ENCODE data around the gene GIPC1.

GIPC1 gene

DNA sequence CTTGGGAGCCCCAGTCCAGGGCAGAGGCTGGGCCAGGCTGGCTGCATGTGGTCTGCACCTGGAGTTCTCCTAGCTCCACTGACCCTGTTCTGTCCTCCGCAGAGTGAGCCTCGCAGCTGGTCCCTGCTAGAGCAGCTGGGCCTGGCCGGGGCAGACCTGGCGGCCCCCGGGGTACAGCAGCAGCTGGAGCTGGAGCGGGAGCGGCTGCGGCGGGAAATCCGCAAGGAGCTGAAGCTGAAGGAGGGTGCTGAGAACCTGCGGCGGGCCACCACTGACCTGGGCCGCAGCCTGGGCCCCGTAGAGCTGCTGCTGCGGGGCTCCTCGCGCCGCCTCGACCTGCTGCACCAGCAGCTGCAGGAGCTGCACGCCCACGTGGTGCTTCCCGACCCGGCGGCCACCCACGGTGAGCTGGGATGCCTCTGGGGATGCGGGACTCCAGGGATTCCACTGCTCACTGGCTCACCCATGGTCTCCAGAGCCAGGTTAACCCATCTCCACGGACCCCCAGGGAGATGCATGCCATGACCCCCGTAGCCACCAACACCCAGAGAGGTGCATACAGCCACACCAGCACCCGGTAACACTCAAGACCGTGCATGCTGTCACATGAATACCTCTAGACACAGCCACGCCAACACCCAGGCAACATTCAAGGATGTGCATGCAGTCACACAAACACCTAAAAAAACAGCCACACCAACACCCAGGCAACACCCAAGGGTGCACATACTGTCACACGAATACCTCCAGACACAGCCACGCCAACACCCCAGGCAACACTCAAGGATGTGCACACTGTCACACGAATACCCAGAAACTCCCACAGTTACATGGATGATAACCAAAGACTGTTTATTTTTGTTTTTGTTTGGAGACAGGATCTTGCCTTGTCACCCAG, 54.6 kb downstream of the GIPC1 start:
- no peak for DNase-seq (ENCODE audit: extremely low read depth in 1 of 2, low read depth in 1 of 2)

DNA sequence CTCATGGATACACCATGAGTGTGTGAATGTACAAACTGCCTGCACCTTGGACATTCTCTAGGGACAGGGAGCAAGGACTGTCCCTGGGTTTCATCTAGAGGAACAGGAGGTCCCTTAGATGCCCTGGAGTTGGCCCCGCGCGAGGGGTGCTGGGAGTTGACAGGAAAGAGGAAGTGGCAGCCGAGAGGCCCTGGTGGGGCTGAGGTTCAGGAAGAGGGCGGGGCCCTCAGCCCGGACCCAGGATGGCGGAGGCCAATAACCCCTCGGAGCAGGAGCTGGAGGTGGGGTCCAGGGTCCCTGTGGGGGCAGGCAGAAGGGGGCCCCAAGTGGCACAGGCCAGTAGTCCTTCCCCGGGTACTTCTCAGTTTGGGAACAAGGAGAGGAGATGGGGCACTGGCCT, 55.9 kb downstream of the GIPC1 start:
- peak; percentile 62 to 69 for DNase-seq (ENCODE audit: extremely low read depth in 1 of 2, low read depth in 1 of 2)

DNA sequence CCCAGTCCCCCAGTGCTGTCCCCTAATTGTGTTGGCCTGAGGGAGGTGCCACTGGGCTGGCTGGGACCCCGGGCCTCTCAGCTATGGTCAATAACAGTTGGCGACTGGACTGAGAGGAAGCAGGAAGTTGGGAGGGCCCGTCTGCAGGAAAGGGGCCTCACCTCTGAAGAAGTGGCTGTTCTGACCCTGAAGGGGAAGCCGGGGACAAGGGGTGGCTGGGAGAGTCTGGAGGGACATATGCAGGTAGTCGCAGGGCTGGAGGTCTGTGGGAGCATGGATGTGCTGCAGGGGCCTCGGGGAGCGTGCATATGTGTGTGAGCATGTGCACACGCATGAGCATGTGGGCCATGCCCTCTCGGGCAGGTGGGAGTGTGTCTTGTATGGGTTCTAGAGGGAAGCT, 56.9 kb downstream of the GIPC1 start:
- no peak for DNase-seq (ENCODE audit: extremely low read depth in 1 of 2, low read depth in 1 of 2)

DNA sequence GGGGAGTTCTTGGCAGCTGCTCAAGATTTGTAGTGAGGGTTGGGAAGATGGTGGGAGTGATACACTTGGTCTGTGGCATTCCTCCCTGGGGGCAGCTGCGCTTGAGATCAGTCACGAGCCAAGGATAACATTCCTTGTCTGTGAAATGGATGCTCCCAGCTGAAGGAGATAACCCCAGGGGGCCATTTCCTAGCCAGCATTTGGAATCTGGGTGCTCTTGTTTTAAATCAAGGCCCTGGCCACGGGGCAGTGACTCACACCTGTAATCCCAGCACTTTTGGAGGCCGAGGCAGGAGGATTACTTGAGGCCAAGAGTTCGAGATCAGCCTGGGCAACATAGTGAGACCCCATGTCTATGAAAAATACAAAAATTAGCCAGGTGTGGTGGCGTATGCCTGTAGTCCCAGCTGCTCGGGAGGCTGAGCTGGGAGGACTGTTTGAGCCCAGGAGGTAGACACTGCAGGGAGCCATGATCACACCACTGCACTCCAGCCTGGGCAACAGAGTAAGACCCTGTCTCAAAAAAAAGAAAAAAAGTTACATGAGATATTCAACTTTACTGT, 58.3 kb downstream of the GIPC1 start:
- DNase-seq (ENCODE audit: extremely low read depth in 1 of 2, low read depth in 1 of 2), result no peak

DNA sequence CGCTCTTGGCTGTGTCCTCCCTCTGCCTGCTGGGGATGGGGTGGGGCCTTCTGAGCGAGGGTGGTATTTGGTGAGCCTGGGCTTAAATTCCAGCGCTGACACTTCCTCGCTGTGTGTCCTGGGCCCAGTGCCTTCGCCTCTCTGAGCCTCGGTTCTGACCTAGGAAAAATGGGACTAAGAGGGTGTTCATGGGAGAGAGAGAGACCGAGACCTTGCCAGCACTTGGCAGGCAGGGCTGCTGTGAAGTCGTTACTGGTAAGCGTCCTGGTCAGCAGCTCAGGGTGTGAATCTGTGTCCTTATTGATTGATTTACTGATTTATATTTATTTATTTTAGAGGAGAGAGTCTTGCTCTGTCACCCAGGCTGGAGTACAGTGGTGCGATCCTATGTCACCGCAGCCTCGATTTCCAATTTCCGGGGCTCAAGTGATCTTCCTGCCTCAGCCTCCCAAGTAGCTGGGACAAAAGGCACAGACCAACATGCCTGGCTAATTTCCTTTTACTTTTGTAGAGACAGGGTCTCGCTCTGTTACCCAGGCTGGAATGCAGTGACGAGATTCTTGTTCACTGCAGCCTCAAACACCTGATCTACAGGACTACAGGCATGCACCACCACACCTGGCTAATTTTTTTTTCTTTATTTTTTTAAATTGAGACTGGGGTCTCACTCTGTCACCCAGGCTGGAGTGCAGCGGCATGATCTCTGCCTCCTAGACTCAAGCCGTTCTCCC, 60.4 kb downstream of the GIPC1 start:
- DNase-seq (ENCODE audit: extremely low read depth in 1 of 2, low read depth in 1 of 2), result no peak

DNA sequence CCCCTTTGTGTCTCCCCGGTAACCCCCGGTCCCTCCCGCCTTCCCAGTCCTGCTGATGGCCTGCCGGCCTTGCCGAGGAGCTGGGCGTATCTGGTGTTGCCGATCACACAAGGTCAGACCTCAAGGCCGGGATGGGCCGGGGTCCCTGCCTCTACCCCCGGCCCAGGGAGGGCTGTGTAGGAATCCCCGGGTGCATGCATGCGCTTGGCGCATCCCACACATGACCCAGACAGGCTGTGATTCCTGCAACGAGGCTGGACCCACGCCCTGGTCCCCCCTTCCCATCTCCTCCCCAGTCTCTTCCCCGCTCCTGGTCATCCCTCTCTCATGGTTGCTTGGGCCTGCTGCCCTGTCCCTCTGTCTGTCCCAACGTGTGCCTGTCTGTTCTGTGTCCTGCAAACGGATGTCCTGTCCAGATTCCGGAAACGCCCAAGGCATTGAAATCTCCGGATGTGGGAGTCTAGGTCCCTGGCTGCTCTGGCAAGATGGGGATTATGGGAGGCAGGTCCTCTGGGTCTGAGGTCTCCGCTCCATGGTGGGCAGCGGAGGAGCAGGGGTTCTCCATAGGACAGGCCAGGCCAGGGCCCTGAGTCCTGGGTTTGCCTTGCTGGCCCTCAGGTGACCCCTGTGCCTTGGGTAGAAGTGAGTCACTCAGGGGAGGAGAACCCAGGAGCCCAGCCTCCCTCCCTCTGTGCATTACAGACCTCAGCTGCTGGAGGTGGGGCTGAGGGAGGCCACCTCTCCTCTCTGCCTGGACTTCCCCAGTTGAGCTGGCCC, 61.2 kb downstream of the GIPC1 start:
- DNase-seq (ENCODE audit: extremely low read depth in 1 of 2, low read depth in 1 of 2), result no peak

DNA sequence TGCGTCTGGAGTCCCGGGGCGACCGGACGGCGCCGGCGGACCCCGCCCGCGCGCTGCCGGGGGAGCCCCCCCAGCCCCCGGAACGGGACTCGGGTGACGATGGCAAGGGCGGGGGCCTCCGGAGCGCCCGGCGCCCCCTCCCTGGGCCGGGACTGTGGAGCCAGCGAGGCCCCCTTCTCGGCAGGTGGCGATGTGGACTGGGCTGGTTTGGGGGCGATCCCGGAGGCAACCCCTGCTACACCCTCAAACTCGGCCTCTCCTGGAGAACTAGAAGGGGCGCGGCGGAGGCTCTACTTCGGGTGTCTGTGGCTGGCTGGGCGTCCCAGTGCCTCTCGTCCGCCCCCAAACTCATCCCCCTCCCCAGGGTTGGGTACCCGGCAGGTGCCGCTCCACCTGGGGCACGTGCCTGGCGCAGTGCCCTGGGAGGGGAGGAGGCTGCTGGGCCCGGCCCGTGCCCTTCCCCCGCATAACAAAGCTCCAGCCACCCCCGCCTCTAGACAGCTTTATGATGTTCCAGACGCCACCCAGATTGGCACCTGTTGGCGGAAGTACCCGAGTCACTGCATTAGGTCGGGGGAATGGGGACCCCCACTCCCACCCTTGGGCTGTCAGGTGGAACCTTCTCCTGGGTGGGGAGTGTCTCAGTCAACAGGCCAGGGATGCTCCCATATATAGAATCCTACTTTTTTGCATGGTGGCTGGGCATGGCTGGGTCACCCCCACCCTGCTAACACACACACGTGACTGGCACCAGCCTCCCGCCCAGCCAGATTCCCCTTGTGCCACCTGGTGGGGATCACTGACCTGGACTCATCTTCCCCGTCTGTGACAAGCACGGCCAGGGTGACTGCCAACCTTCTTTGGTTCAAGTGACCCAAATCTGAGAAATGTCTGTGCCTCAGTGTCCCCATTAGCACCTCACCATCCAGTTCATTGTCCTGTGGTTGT, 62.1 kb downstream of the GIPC1 start:
- no peak for DNase-seq (ENCODE audit: extremely low read depth in 1 of 2, low read depth in 1 of 2)

DNA sequence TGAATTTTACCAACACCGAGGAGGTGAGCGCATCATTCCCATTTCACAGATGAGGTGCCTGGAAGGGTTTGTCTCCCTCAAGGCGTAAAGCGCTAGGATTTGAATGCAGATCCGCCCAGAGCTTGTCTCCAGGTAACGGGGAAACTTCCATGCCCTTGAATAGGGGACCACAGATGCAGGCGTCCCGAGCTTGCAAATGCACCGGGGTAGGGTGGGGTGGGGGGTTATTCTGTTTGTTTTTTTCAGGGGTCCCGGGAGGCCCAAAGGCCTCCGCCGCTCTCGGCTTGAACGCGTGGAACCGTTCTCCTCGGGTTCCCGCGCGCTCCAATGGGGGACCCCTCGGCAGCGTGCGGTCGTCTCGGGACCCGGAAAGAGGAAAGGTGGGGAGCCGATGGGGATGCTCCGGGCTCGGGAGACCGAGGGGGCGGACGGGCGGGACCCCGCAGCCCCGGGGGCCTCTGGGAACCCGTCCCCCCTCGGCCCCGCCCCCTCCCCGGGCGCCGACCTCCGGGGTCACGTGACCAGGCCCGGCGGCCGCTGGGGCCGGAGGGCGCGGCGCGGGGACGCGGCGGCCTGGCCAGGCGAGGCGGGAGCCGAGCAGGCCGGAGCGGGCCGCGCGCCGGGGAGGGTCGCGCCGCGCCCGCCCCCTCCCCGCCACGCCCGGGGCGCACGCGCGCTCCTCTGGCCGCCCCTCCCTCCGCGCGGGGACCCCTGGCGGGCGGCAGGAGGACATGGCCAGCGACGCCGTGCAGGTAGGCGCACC, 63.0 kb downstream of the GIPC1 start, which contains the start of gene PKN1:
TSS of gene PKN1 (plus strand) at position 516 of the 763 bp plus-strand sequence. CDS start at position 732, 216 bp downstream.
- DNase-seq (ENCODE audit: extremely low read depth in 1 of 2, low read depth in 1 of 2), result no peak

DNA sequence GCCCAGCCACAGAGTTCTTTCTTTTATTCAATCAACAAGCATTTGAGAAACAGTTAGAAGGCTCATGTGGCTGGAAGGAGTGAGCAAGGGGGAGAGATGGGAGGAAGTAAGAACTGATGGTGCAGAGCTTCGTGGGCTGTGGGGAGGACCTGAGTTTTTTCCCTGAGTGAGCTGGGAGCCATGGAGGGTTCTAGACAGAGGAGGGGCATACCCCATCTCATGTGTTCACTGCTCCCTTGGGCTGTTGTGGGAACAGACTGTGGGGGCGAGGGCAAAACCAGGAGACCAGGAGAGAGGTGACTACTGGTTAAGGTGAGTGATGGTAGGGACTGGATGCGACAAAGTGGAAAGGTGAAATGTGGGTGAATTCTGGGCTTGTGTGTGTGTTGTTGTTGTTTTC, 65.2 kb downstream of the GIPC1 start:
- DNase-seq (ENCODE audit: extremely low read depth in 1 of 2, low read depth in 1 of 2), result no peak

DNA sequence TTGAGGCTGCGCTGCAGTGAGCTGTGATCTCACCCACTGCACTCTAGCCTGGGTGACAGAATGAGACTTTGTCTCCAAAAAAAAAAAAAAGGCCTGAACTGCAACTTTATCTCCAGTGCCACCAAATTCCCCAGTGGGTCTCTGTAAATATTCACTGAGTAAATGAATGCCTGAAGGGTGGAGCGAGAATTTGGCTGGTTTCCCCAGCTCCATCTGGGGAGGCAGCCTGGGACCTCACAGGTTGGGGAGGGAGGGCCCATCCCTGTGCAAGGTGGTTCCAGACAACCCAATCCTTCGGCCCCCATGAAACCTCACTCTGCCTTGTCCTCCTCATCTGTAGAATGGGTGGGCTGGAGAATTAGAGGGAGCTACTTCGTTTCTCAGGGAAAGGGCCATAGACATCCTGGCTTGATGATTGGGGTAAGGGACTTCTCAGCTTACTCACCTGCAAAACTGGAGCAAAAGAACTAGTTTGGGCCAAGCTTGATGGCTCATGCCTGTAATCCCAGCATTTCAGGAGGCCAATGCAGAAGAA, 67.0 kb downstream of the GIPC1 start:
- DNase-seq (ENCODE audit: extremely low read depth in 1 of 2, low read depth in 1 of 2), result no peak

Data from stimulated activated CD8-positive, alpha-beta memory T cell treated with anti-CD3 and anti-CD28 coated beads, Interleukin-7, amount 100 ng/mL, for 48 hours (primary cell).